Measurements from ENCODE around the gene WDFY2.

GRCh38 chr13:51663973-51664957, 80.0 kb downstream of the WDFY2 start:
- TF ChIP-seq ZNF274 (IDR thresholded peaks at IDR 0.05; ENCODE audit: low read depth, low read length) (no peak), YY1 (IDR thresholded peaks at IDR 0.05; ENCODE audit: insufficient read depth, insufficient read length) (no peak)
